HG03575 (cell line): ENCODE data around the gene UQCRH.

Source experiments
- ATAC-seq: cut with Tn5 transposase; IDR thresholded peaks from one replicate; pipeline ENCODE4 v1.9.1; 2021; ENCODE audit not compliant: unreplicated experiment, insufficient number of reproducible peaks, low FRiP score; ENCODE audit errors: extremely low read depth

Gene UQCRH

DNA sequence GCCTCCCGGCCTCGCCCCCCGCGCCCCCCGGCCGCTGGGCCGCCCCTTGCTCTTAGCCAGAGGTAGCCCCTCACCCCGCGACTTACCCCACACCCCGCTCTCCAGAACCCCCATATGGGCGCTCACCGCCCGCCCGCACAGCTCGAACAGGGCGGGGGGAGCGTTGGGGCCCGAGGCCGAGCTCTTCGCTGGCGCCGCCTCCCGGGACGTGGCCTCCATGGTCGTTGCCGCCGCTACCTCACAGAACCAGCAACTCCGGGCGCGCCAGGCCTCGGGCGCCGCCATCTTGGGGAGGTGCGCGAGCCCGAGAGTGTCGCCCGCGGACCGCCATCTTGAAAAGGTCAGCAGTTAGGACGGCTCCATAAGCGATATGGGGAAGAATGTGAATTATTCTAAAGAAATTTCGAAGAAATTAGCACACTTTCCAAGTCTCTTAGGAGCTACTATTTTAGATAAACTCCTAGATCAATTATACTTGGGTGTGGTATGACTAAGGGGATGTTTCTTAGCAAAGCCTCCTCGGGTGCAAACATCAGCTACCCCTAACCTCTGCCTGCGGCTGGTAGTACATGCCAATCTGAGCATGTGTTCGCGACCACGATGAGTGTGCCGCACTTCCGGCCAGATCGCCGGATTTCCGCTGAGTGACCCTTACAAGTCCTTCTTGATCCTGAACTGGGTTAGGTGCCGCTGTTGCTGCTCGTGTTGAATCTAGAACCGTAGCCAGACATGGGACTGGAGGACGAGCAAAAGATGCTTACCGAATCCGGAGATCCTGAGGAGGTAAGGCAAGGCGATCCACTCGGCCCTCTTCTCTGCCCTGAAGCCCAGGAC lies at the start of gene UQCRH, which contains the start of gene LRRC41:
Gene UQCRH (plus strand): TSS at position 661 of the 834 bp plus-strand sequence. CDS start 69 bp downstream, at position 730.
Gene LRRC41 (minus strand): TSS at position 579 of the 834 bp plus-strand sequence. CDS start 294 bp downstream, at position 285.
- peak; percentile 50 for ATAC-seq

DNA sequence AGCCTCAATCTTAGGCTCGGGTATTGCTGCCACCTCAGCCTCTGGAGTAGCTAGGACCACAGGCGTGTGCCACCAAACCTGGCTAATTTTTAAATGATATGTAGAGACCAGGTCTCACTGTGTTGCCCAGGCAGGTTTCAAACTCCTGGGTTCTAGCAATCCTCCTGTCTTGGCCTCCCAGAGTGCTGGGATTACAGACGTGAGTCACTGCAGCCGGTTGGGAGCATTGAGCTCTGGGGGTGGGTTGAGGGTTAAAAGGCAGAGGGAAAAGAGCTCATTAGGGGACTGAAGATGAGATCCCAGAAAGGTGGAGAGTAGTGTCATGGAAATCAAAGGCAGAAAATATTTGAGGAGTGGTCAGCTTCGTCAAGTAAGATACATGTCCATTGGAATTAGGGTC lies 48.8 kb upstream of the UQCRH start:
- ATAC-seq = no peak

GRCh38 chr1:46256523-46256922 lies 47.0 kb upstream of the UQCRH start:
- no peak for ATAC-seq

- ATAC-seq = no peak
Observed at GRCh38 chr1:46262508-46262907, 41.0 kb upstream of the UQCRH start.

DNA sequence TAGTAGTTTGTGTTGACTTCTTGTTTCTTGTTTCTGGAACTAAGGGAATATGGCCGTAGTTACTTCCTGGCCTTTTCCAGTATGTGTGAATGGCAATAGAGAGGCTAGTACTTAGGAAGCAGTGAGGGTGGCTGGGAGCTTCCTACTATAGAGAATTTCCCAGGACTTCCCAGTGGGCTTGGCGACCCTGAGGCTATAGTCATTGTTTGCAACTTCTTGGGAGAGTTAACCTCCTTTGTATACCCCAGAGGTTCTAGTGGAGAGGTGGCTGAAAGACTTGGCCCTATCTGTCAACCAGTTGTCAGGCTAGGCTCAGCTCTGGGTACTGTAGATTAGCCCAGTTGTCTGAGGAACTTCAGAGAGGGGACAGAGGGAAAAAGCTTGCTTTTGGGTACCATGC lies 40.4 kb upstream of the UQCRH start:
- ATAC-seq = no peak

GRCh38 chr1:46268578-46268977 lies 34.9 kb upstream of the UQCRH start:
- ATAC-seq = no peak

DNA sequence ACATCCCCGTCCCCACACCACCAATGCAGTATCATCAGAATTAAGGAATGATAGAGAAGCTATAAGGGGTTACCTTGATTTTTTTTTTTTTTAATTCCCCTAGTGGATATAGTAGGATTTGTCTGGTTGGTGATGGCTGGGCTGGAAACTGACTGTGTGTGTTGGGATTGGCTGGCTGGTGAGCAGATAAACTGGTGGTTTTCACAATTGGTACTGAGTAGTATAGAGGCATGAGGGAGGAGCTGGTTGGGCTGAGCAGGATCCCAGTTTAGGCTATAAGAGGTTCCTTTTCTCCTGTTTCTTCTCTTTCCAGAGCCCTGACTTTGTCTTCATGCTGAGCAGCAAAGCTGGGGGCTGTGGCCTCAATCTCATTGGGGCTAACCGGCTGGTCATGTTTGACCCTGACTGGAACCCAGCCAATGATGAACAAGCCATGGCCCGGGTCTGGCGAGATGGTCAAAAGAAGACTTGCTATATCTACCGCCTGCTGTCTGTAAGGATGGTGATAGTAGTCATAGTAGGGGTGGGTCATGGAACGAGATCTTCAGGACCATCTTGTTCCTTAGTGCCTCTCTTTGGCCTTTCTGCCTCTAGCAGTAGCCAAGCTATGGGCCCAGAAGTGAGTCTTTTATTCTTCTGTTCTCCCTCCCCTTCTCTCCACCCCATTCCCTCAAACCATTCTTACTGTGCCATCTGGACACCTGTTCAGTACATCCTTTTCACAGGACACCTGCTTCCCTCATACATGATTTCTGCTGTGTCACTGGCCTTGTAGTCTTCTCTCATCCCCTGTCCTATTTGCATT lies 29.1 kb upstream of the UQCRH start:
- ATAC-seq = no peak

- ATAC-seq = no peak
Observed at GRCh38 chr1:46275030-46275337, 28.5 kb upstream of the UQCRH start.

GRCh38 chr1:46277658-46278373 lies 25.7 kb upstream of the UQCRH start:
- ATAC-seq = no peak

DNA sequence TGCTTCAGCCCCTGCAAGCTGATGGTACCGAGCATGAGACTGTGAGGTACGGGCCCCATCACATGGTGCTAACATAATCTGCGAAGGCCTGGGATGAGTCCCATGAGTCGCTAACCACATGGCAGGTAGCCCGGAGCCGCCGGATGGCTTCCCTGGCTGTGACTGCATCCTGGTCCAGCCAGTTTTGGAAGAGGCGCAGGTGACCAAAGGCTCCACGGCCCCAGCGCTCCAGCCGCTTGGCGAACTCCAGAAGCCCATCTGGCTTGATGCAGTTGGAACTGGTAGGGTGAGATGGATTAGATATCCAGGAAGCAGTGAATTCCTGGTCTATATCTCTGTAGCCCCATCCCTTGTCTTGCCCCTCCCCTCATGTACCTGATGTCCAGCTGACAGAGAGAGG lies 24.7 kb upstream of the UQCRH start:
- ATAC-seq = no peak

- no peak for ATAC-seq
Observed at GRCh38 chr1:46280092-46280491, 23.4 kb upstream of the UQCRH start.

- ATAC-seq = no peak
Observed at GRCh38 chr1:46281021-46281420, 22.5 kb upstream of the UQCRH start.

DNA sequence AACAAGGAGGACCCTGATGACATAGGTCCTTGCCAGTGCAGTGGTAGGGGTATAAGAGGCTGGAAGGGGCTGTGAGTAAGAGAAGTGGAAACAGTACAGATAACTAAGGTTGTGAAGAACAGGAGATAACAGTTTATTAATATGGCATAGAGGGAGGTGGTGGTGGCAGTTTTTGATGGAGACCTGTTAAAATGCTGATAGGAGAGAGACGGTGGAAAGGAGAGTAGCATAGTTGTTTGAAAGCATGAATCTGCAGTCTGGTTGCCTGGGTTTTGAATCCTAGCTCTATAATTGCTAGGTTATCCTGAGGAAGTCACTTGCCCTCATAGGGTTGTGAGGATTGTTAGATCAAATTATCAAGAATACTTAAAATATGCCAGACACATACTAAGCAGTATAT lies 19.4 kb upstream of the UQCRH start:
- no peak for ATAC-seq

DNA sequence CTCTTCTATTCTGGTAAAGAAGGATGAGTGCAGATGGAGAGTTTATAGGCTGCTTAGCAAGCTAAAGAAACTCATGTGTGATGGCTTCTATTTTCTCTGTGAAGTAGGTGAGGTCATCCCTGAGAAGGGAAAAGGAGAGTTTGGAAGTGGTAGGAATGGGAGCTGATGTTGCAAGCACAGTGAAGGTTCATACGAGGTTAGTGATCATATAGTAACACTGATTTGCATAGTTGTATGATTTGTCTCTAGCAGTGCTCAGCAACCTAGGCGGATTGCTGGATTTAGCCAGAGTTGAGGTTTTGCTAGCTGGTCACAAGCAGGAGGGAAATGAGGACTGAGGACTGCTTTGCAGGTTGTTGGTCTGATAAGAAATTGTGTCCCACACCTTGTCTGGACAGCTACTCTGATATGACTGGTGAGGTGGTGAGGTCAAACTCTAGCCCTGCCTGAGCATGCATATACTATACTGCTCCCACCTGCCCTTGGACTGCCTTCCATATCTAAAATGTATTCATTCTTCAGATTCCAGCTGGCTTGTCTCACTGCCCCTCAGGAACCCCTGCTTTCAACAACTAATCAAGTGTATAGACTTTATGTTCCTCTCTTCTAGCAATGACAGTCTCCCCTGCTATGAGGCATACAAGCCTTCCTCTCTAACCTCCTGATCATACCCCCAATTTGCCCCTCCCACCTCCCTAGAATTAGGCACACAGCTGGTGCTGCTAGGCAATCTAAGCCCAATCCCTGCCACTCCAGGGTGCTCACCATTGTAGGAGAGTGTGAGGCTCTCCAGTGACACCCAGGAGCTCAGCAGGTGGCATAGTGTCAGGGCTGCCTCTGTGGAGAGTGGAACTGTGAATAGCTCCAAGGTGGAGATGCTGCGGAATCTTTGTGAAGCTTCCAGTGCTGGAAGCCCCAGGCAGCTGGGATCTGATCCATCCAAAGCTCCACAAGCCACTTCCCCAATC lies 18.6 kb upstream of the UQCRH start:
- ATAC-seq = no peak

GRCh38 chr1:46285730-46286477 lies 17.6 kb upstream of the UQCRH start:
- ATAC-seq = no peak

DNA sequence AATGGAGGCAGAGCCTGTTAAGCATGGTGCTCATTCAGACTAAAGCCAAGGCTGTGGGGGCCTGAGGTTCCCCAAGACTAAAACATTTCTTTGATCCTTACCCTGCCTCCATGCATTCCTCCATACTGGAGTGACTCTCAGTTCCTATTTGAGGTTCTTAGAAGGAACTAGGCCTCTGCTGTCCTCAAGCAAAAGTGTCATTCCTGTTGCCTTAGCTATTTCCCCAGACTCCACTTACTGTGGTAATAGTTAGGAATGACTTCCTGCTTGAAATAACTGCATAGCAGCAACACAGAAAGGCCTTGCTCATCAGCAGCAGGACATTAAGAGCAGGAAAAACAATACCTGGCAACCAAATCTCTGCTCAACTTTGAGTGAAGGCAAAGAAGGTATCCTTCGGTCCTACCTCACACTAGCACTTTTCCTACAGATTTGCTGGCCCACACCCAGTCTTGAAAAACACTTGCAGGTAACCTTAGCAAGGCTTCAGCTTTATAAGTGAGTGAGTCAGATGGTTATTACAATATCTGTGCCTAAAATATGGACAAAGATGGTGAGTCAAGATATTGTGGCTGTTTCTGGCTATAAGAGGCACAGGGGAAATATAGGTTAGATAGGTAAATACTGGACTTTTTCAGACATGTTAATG lies 14.9 kb upstream of the UQCRH start:
- ATAC-seq = no peak

DNA sequence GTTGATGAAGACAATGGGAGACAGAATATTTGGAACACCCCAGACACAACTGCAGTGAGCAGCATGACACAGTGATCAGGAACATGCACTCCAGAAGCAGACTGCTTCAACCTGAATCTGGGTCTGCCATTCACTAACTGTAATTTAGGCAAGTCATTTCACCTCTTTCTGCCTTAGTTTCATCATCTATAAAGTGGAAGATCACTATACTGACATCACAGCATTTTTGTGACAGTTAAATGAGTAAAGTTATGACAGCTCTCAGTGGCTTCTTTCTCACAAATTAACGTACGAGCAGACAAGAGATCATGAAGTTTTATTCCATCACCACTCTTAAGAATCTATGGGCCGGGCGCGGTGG lies 14.4 kb upstream of the UQCRH start:
- no peak for ATAC-seq

- ATAC-seq = no peak
Observed at GRCh38 chr1:46289976-46290375, 13.5 kb upstream of the UQCRH start.
